ENCODE results near the gene E2F4.

Gene E2F4

GRCh38 chr16:67233596-67233995, 41.6 kb downstream of the E2F4 start:
- Histone ChIP-seq H3K4me3 (ENCODE audit: insufficient read depth, low read length, poor library complexity, severe bottlenecking) (no peak overlapping the region), H3F3A (ENCODE audit: insufficient read depth) (no peaks in the 10 kb centered on the region), H3K79me2 (ENCODE audit: insufficient read depth, low read length) (no peaks in the 10 kb centered on the region), H3K9me2 (replicated peaks; ENCODE audit: insufficient read depth, low read length) (no peaks in the 10 kb centered on the region), H2AFZ (ENCODE audit: low read depth, low read length, severe bottlenecking) (no peak overlapping the region), H3K27me3 (ENCODE audit: low read length) (no peaks in the 10 kb centered on the region), H3K27ac (ENCODE audit: low read depth, low read length) (no peak overlapping the region), H4K20me1 (ENCODE audit: low read depth, low read length) (no peaks in the 10 kb centered on the region), H3K9ac (ENCODE audit: low read length) (no peak overlapping the region), H3K4me2 (ENCODE audit: low read depth, low read length, poor library complexity, severe bottlenecking) (no peak overlapping the region), H3K9me3 (ENCODE audit: insufficient read depth, low read length) (no peaks in the 10 kb centered on the region), H3K36me3 (ENCODE audit: low read length) (no peaks in the 10 kb centered on the region)
- TF ChIP-seq, protein P1, sequence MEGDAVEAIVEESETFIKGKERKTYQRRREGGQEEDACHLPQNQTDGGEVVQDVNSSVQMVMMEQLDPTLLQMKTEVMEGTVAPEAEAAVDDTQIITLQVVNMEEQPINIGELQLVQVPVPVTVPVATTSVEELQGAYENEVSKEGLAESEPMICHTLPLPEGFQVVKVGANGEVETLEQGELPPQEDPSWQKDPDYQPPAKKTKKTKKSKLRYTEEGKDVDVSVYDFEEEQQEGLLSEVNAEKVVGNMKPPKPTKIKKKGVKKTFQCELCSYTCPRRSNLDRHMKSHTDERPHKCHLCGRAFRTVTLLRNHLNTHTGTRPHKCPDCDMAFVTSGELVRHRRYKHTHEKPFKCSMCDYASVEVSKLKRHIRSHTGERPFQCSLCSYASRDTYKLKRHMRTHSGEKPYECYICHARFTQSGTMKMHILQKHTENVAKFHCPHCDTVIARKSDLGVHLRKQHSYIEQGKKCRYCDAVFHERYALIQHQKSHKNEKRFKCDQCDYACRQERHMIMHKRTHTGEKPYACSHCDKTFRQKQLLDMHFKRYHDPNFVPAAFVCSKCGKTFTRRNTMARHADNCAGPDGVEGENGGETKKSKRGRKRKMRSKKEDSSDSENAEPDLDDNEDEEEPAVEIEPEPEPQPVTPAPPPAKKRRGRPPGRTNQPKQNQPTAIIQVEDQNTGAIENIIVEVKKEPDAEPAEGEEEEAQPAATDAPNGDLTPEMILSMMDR (IDR thresholded peaks at IDR 0.05; ENCODE audit: insufficient read depth, low read length, poor library complexity, severe bottlenecking): no peak
- TF ChIP-seq EZH2phosphoT487 (conservative IDR thresholded peaks at IDR 0.05; ENCODE audit: low read length): no peak

GRCh38 chr16:67234180-67234597, 42.2 kb downstream of the E2F4 start:
- H3K27me3 ChIP-seq (ENCODE audit: low read length): no peaks in the 10 kb centered on the region
- no peaks in the 10 kb centered on the region for H3K79me2 ChIP-seq (ENCODE audit: insufficient read depth, low read length)
- H3K36me3 ChIP-seq (ENCODE audit: low read length): no peaks in the 10 kb centered on the region
- no peak overlapping the region for H2AFZ ChIP-seq (ENCODE audit: low read depth, low read length, severe bottlenecking)
- H3K27ac ChIP-seq (ENCODE audit: low read depth, low read length): no peak overlapping the region
- no peaks in the 10 kb centered on the region for H3K9me3 ChIP-seq (ENCODE audit: insufficient read depth, low read length)
- H3F3A ChIP-seq (ENCODE audit: insufficient read depth): no peaks in the 10 kb centered on the region
- H3K4me3 ChIP-seq (ENCODE audit: insufficient read depth, low read length, poor library complexity, severe bottlenecking): no peak overlapping the region
- no peak overlapping the region for H3K9ac ChIP-seq (ENCODE audit: low read length)
- no peak overlapping the region for H3K4me2 ChIP-seq (ENCODE audit: low read depth, low read length, poor library complexity, severe bottlenecking)
- no peaks in the 10 kb centered on the region for H4K20me1 ChIP-seq (ENCODE audit: low read depth, low read length)
- no peaks in the 10 kb centered on the region for H3K9me2 ChIP-seq (replicated peaks; ENCODE audit: insufficient read depth, low read length)
- TF ChIP-seq, protein P1 (IDR thresholded peaks at IDR 0.05; ENCODE audit: insufficient read depth, low read length, poor library complexity, severe bottlenecking): no peak
- TF ChIP-seq EZH2phosphoT487 (conservative IDR thresholded peaks at IDR 0.05; ENCODE audit: low read length): no peak

DNA sequence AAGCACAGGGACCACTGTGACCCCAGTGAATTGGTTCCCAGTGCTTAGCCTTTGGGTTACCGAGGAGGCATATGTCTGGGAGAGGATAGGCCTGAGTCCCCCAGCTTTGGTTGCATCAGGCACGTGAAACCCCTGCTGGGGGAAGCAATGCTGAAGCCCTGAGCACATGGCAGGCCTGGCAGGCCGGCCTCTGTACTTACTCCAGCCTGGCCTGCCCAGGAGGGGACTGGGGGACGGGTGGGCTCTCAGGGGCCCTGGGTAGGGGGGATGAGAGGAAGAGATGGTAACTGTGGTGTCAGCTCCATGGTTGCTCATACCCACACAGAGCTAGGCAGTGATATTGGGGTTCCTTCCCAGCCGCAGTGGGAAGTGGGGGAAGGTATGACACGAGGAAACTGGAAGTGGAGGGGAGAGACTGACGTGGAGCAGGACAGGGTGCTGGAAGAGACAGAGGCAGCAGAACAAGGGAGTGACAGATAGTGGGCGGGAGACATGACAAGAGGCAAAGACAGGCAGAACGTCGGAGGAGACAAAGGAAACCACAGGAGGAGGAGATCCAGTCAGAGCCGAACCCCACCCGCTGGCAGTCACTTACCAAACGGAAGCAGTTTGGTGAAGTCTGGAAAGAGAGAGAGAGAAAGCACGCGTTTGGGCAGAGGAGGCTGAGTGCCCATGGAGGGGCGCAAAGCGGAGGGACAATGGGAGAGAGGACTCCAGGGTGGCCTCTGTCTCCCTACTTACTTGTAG, 44.0 kb downstream of the E2F4 start:
- Histone ChIP-seq H3K27ac (ENCODE audit: low read depth, low read length) (no peak overlapping the region), H2AFZ (ENCODE audit: low read depth, low read length, severe bottlenecking) (no peak overlapping the region), H3K9me3 (ENCODE audit: insufficient read depth, low read length) (no peaks in the 10 kb centered on the region), H3K9me2 (replicated peaks; ENCODE audit: insufficient read depth, low read length) (no peaks in the 10 kb centered on the region), H3K36me3 (ENCODE audit: low read length) (no peaks in the 10 kb centered on the region), H3K27me3 (ENCODE audit: low read length) (no peaks in the 10 kb centered on the region), H3K79me2 (ENCODE audit: insufficient read depth, low read length) (no peaks in the 10 kb centered on the region), H3K4me3 (ENCODE audit: insufficient read depth, low read length, poor library complexity, severe bottlenecking) (no peak overlapping the region), H3K9ac (ENCODE audit: low read length) (no peak overlapping the region), H4K20me1 (ENCODE audit: low read depth, low read length) (no peaks in the 10 kb centered on the region), H3K4me2 (ENCODE audit: low read depth, low read length, poor library complexity, severe bottlenecking) (no peak overlapping the region), H3F3A (ENCODE audit: insufficient read depth) (no peaks in the 10 kb centered on the region)
- TF ChIP-seq, protein P1 (IDR thresholded peaks at IDR 0.05; ENCODE audit: insufficient read depth, low read length, poor library complexity, severe bottlenecking): no peak
- no peak for TF ChIP-seq EZH2phosphoT487 (conservative IDR thresholded peaks at IDR 0.05; ENCODE audit: low read length)

Data from SU-DHL-6 (cell line).